Liver (tissue), 9 donors: ENCODE results near the gene CTBP1. TPM values are rescaled to one million over a fixed set of nuclear protein-coding genes. Genes with fewer than 3 reads are reported as not detected.

ENCODE experiments used
- DNase-seq: peaks from one replicate; pipeline ENCODE4 v3.0.0-alpha.2; 2017; ENCODE audit warnings: low spot score
- H3K27ac ChIP-seq, 2 donors: one replicate each; pipeline ENCODE4 v1.7.0; 2013; ENCODE audit warnings: inconsistent platforms in 2 of 2, low read length in 2 of 2, control low read depth in 1 of 2, low read depth in 1 of 2, mild to moderate bottlenecking in 1 of 2
- H3K27me3 ChIP-seq, 4 donors: one replicate each; pipeline versions ENCODE4 v1.6.1 to v1.7.0; 2013; ENCODE audit warnings: low read length in 3 of 4, inconsistent platforms in 1 of 4, mild to moderate bottlenecking in 1 of 4, moderate library complexity in 1 of 4; ENCODE audit not compliant: control insufficient read depth in 4 of 4, insufficient read depth in 4 of 4
- H3K36me3 ChIP-seq, 4 donors: one replicate each; pipeline versions ENCODE4 v1.6.1 to v1.7.0; 2013; ENCODE audit warnings: low read length in 3 of 4, mild to moderate bottlenecking in 3 of 4, low read depth in 1 of 4, moderate library complexity in 1 of 4; ENCODE audit not compliant: control insufficient read depth in 4 of 4, insufficient read depth in 3 of 4
- H3K4me1 ChIP-seq, 4 donors: one replicate each; pipeline versions ENCODE4 v1.6.1 to v1.7.0; 2013; ENCODE audit warnings: low read length in 3 of 4, mild to moderate bottlenecking in 3 of 4, moderate library complexity in 1 of 4; ENCODE audit not compliant: control insufficient read depth in 4 of 4, insufficient read depth in 4 of 4
- H3K4me3 ChIP-seq, 3 donors: one replicate each; pipeline versions ENCODE4 v1.6.1 to v1.7.0; 2013; ENCODE audit warnings: low read length in 3 of 3, control low read depth in 1 of 3, low read depth in 1 of 3, mild to moderate bottlenecking in 1 of 3
- H3K9ac ChIP-seq, 2 donors: one replicate each; pipeline ENCODE4 v1.7.0; 2013; ENCODE audit warnings: low read length in 2 of 2, mild to moderate bottlenecking in 2 of 2, moderate library complexity in 2 of 2, control low read depth in 1 of 2, low read depth in 1 of 2
- H3K9me3 ChIP-seq, 4 donors: one replicate each; pipeline versions ENCODE4 v1.6.1 to v1.7.0; 2013; ENCODE audit warnings: low read length in 3 of 4; ENCODE audit not compliant: control insufficient read depth in 4 of 4
- ATF3 ChIP-seq: IDR thresholded peaks from 2 replicates; pipeline ENCODE4 v1.6.1; 2016; ENCODE audit warnings: antibody characterized with exemption
- CTCF ChIP-seq: fragments of 150-350 bp; IDR thresholded peaks from 2 replicates; pipeline ENCODE4 v1.5.1; 2017; ENCODE audit warnings: improper control_type of control experiment, low read depth, low read length; ENCODE audit not compliant: missing input control
- EGR1 ChIP-seq, 2 donors: IDR thresholded peaks; 2 replicates each; pipeline ENCODE4 v1.6.1; 2016 to 2018; ENCODE audit warnings: antibody characterized with exemption in 2 of 2, low read depth in 2 of 2
- FOXA1 ChIP-seq: IDR thresholded peaks from 2 replicates; pipeline ENCODE4 v1.6.1; 2016; ENCODE audit warnings: antibody characterized with exemption
- FOXA2 ChIP-seq: IDR thresholded peaks from 2 replicates; pipeline ENCODE4 v1.6.1; 2016; ENCODE audit warnings: antibody characterized with exemption
- GABPA ChIP-seq, 2 donors: IDR thresholded peaks in 1 of 2; conservative IDR thresholded peaks in 1 of 2; 2 replicates each; pipeline ENCODE4 v1.6.1; 2016; ENCODE audit warnings: antibody characterized with exemption in 2 of 2, mild to moderate bottlenecking in 1 of 2, moderate library complexity in 1 of 2
- HNF4A ChIP-seq, 2 donors: conservative IDR thresholded peaks; 2 replicates each; pipeline ENCODE4 v1.6.1; 2016; ENCODE audit warnings: antibody characterized with exemption in 2 of 2, mild to moderate bottlenecking in 2 of 2
- HNF4G ChIP-seq: IDR thresholded peaks from 2 replicates; pipeline ENCODE4 v1.6.1; 2016; ENCODE audit warnings: antibody characterized with exemption
- JUND ChIP-seq, 2 donors: IDR thresholded peaks; 2 replicates each; pipeline ENCODE4 v1.6.1; 2016; ENCODE audit warnings: antibody characterized with exemption in 2 of 2
- NR2F2 ChIP-seq: IDR thresholded peaks from 2 replicates; pipeline ENCODE4 v1.6.1; 2016; ENCODE audit warnings: antibody characterized with exemption
- RAD21 ChIP-seq, 2 donors: IDR thresholded peaks; 2 replicates each; pipeline ENCODE4 v1.6.1; 2016; ENCODE audit warnings: antibody characterized with exemption in 2 of 2, mild to moderate bottlenecking in 2 of 2
- RXRA ChIP-seq, 2 donors: IDR thresholded peaks; 2 replicates each; pipeline ENCODE4 v1.6.1; 2017 to 2018; ENCODE audit warnings: antibody characterized with exemption in 2 of 2, mild to moderate bottlenecking in 1 of 2
- SP1 ChIP-seq: IDR thresholded peaks from 2 replicates; pipeline ENCODE4 v1.6.1; 2018; ENCODE audit warnings: antibody characterized with exemption, mild to moderate bottlenecking
- TAF1 ChIP-seq: conservative IDR thresholded peaks from 2 replicates; pipeline ENCODE4 v1.6.1; 2016; ENCODE audit warnings: antibody characterized with exemption, mild to moderate bottlenecking
- YY1 ChIP-seq: IDR thresholded peaks from 2 replicates; pipeline ENCODE4 v1.6.1; 2016; ENCODE audit warnings: antibody characterized with exemption, mild to moderate bottlenecking
- WGBS: extraction: QIAGEN DNeasy Blood & Tissue Kit; methylation state at CpG from one replicate; pipeline ENCODE4 v1.1.7; 2013; 5-methylcytosine and 5-hydroxymethylcytosine counted together
- polyA plus RNA-seq, 2 donors: library from polyadenylated mRNA; stranded (reverse) in 1 of 2; unstranded in 1 of 2; fragments of 200-250 nt in 1 of 2; fragments of >200 nt in 1 of 2; fragmentation: Nextera tagmentation in 1 of 2; extraction: Ambion mirVana in 1 of 2; gene quantifications; one replicate each; pipeline versions ENCODE4 v1.2.1 to v1.2.3, GENCODE V29; 2013 to 2015
- total RNA-seq, 2 donors: library from RNA; depleted of rRNA; stranded (reverse); fragments of >200 nt; gene quantifications; one replicate each; pipeline ENCODE4 v1.2.3, GENCODE V29; 2014
- TF ChIP-seq, protein P1 (sequence below): IDR thresholded peaks from 2 replicates; pipeline ENCODE4 v1.6.1; 2016; ENCODE audit warnings: antibody characterized with exemption
- TF ChIP-seq, protein P2 (sequence below): IDR thresholded peaks from 2 replicates; pipeline ENCODE4 v1.6.1; 2016; ENCODE audit warnings: antibody characterized with exemption
- TF ChIP-seq, protein P3 (sequence below): IDR thresholded peaks from 2 replicates; pipeline ENCODE4 v1.6.1; 2016; ENCODE audit warnings: antibody characterized with exemption, mild to moderate bottlenecking
- donor health status: healthy.
- donor health status: healthy.
- donor health status: healthy.
- donor health status: healthy.
- donor health status: healthy.

The CTBP1 gene
- total and polyA plus RNA-seq, 4 donors: 27.5 to 156 (median 79.5) TPM

DNA sequence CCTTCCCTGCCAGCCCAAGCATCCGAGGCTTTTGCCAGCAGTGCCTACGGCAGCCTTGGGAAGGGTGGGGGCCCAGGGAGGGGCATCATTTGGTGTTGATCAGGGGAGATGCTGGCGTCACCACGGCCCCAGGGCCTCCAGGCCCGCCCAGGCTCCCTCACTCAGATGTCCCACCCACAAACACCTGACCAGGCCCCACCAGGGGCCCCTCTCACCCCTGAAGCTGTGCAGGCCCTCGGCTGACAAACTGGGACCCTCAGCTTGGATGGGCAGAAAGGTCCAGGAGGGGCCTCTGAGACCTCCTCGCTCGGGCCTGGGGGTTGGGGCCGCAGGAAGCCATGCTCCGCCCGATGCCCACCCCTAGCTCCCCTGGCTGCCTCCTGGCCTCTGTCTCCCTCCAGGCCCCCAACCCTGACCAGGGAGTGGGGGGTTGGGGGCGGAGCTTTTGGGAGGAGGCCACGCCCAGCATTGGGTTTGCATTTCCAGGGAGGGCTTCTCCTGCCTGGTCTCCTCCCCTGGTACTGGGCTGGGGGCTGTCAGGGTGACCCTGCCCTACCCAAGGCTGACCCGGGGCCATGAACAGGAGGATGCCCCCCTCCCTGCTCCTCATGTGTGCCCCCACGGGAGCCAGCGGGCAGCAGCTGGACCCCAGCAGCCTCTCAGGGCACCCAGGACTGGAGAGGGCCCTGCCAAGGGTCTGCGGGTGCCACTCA is 43.2 kb downstream of the CTBP1 start (continued):
- no peak for TF ChIP-seq RXRA (IDR thresholded peaks at IDR 0.05)
- TF ChIP-seq TAF1: no peak
- TF ChIP-seq RAD21 (IDR thresholded peaks at IDR 0.05): no peak

- peak overlapping the region; percentile 2 to 64 for H3K9ac ChIP-seq
- DNase-seq: peak; percentile 69
- H3K4me3 ChIP-seq: peak overlapping the region; percentile 45 to 75 (median 47)
- no peaks in the 10 kb centered on the region for H3K36me3 ChIP-seq
- no peaks in the 10 kb centered on the region for H3K9me3 ChIP-seq
- TF ChIP-seq FOXA2 (no peak), NR2F2 (peak; percentile 24), CTCF (no peak), RAD21 (IDR thresholded peaks at IDR 0.05) (peak; percentile 57 to 72), RXRA (IDR thresholded peaks at IDR 0.05) (peak; percentile 87 to 92), YY1 (peak; percentile 77), EGR1 (IDR thresholded peaks at IDR 0.05; ENCODE audit: low read depth in 2 of 2) (peak in 1 of 2 donors; percentile 70), ATF3 (no peak), SP1 (peak; percentile 94), HNF4G (peak; percentile 97), TAF1 (peak; percentile 86), FOXA1 (peak; percentile 68), HNF4A (conservative IDR thresholded peaks at IDR 0.05) (peak; percentile 94 to 97), JUND (IDR thresholded peaks at IDR 0.05) (peak in 1 of 2 donors; percentile 47), GABPA (IDR thresholded peaks at IDR 0.05 in 1 of 2, conservative IDR thresholded peaks at IDR 0.05 in 1 of 2) (peak in 1 of 2 donors; percentile 77)
- TF ChIP-seq, protein P1, sequence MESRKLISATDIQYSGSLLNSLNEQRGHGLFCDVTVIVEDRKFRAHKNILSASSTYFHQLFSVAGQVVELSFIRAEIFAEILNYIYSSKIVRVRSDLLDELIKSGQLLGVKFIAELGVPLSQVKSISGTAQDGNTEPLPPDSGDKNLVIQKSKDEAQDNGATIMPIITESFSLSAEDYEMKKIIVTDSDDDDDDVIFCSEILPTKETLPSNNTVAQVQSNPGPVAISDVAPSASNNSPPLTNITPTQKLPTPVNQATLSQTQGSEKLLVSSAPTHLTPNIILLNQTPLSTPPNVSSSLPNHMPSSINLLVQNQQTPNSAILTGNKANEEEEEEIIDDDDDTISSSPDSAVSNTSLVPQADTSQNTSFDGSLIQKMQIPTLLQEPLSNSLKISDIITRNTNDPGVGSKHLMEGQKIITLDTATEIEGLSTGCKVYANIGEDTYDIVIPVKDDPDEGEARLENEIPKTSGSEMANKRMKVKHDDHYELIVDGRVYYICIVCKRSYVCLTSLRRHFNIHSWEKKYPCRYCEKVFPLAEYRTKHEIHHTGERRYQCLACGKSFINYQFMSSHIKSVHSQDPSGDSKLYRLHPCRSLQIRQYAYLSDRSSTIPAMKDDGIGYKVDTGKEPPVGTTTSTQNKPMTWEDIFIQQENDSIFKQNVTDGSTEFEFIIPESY: no peak
- TF ChIP-seq, protein P2, sequence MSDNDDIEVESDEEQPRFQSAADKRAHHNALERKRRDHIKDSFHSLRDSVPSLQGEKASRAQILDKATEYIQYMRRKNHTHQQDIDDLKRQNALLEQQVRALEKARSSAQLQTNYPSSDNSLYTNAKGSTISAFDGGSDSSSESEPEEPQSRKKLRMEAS: peak; percentile 93
- TF ChIP-seq, protein P3, sequence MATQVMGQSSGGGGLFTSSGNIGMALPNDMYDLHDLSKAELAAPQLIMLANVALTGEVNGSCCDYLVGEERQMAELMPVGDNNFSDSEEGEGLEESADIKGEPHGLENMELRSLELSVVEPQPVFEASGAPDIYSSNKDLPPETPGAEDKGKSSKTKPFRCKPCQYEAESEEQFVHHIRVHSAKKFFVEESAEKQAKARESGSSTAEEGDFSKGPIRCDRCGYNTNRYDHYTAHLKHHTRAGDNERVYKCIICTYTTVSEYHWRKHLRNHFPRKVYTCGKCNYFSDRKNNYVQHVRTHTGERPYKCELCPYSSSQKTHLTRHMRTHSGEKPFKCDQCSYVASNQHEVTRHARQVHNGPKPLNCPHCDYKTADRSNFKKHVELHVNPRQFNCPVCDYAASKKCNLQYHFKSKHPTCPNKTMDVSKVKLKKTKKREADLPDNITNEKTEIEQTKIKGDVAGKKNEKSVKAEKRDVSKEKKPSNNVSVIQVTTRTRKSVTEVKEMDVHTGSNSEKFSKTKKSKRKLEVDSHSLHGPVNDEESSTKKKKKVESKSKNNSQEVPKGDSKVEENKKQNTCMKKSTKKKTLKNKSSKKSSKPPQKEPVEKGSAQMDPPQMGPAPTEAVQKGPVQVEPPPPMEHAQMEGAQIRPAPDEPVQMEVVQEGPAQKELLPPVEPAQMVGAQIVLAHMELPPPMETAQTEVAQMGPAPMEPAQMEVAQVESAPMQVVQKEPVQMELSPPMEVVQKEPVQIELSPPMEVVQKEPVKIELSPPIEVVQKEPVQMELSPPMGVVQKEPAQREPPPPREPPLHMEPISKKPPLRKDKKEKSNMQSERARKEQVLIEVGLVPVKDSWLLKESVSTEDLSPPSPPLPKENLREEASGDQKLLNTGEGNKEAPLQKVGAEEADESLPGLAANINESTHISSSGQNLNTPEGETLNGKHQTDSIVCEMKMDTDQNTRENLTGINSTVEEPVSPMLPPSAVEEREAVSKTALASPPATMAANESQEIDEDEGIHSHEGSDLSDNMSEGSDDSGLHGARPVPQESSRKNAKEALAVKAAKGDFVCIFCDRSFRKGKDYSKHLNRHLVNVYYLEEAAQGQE: peak; percentile 75
- 31% methylated on average over 25 of the region's 25 CpGs for WGBS
- H3K27me3 ChIP-seq: no peaks in the 10 kb centered on the region
- peak overlapping the region; percentile 59 to 71 for H3K27ac ChIP-seq
- peaks cover 2 to 48% (median 22%) of the 10 kb centered on the region in 4 donors for H3K4me1 ChIP-seq
These were observed 43.9 kb downstream of the CTBP1 start for GRCh38 chr4:1204828-1205585.
